Activated B cell treated with CpG ODN at 0.5 μM for 24 hours (primary cell): Measurements from ENCODE around the gene FASTK. TPM values are rescaled to one million over a fixed set of nuclear protein-coding genes. Genes with fewer than 3 reads are reported as not detected.

ENCODE experiments used
- ATAC-seq: fragments of 200-7000 bp; cut with Tn5 transposase; one replicate; pipeline ENCODE4 v1.10.0; 2021; ENCODE audit warnings: low read depth, mild to moderate bottlenecking, moderate library complexity
- CTCF ChIA-PET: fragments of 350-600 bp; sonication (Branson Sonifier 250); formaldehyde crosslinking; loops from one replicate; lab custom pipeline; 2021; ENCODE audit warnings: antibody characterized with exemption; lab: Charles Lee
- POLR2A ChIA-PET: fragments of 350-600 bp; sonication (Branson Sonifier 250); formaldehyde crosslinking; loops from one replicate; lab custom pipeline; 2021; ENCODE audit warnings: antibody characterized with exemption; lab: Charles Lee
- DNase-seq: peaks from one replicate; pipeline ENCODE4 v3.0.0; 2022
- H3K27ac Mint-ChIP-seq: one replicate; pipeline ENCODE4 v1.8.0; 2020; ENCODE audit warnings: mixed read lengths
- H3K27me3 Mint-ChIP-seq: one replicate; pipeline ENCODE4 v1.8.0; 2021; ENCODE audit warnings: mixed read lengths
- H3K36me3 Mint-ChIP-seq: one replicate; pipeline ENCODE4 v1.8.0; 2021; ENCODE audit warnings: low read depth, mixed read lengths
- H3K4me1 Mint-ChIP-seq: one replicate; pipeline ENCODE4 v1.8.0; 2021; ENCODE audit warnings: mixed read lengths
- H3K4me3 Mint-ChIP-seq: one replicate; pipeline ENCODE4 v1.8.0; 2020; ENCODE audit warnings: mild to moderate bottlenecking, mixed read lengths
- H3K9me3 Mint-ChIP-seq: one replicate; pipeline ENCODE4 v1.8.0; 2020; ENCODE audit warnings: mixed read lengths
- intact Hi-C: fragments of 100-400 bp; cut with micrococcal nuclease; formaldehyde crosslinking; loops from one replicate; pipeline ENCODE4 v1.15.1; 2024
- total RNA-seq: library from RNA; stranded (reverse); gene quantifications from 2 replicates; pipeline ENCODE4 v1.2.3, GENCODE V29; 2022
- TF ChIP-seq, protein P1 (sequence below): fragments of 200-600 bp; IDR thresholded peaks from one replicate; pipeline ENCODE4 v1.8.0; 2022; ENCODE audit warnings: antibody characterized with exemption, mild to moderate bottlenecking

Gene FASTK
- total RNA-seq, 1 donor from 2014 or later, result 103 TPM

DNA sequence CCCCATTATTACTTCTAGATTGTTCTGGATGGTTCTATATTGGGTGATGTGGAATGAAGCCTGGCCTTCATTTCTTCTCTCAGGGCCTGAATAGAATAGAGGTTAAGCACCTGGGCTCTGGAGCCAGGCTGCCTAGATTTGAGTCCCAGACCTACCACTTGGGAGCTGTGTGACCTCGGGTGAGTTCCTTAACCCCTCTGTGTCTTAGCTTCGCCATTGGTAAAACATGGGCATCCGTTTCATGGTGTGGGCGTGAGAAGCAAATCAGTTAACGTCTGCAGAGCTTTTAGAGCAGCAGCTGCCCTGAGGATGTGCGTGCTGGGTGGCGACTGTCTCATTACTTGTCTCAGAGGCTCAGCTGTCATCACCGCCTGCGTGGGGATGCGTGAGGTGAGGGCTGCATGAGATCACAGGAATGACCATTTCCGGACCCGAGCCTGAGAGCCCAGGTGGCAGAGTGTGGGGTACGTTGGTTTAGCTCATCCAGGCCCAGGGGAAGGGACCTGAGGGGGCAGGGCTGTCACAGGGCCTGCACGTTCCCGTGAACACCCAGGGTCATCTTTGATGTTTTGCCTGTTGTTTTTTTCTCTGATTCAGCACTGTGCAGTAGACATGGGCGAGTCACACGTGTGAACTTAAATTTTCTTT, 15.3 kb upstream of the FASTK start:
- POLR2A ChIA-PET, result no interaction called here
- ATAC-seq, result no peak
- CTCF ChIA-PET, result no interaction called here
- Mint-ChIP-seq H3K27ac (no peak overlapping the region), H3K4me1 (no peaks in the 10 kb centered on the region), H3K36me3 (no peaks in the 10 kb centered on the region), H3K9me3 (no peaks in the 10 kb centered on the region), H3K4me3 (no peak overlapping the region), H3K27me3 (peaks cover 3% of the 10 kb centered on the region)
- intact Hi-C loops, result no loop called here
- TF ChIP-seq, protein P1, sequence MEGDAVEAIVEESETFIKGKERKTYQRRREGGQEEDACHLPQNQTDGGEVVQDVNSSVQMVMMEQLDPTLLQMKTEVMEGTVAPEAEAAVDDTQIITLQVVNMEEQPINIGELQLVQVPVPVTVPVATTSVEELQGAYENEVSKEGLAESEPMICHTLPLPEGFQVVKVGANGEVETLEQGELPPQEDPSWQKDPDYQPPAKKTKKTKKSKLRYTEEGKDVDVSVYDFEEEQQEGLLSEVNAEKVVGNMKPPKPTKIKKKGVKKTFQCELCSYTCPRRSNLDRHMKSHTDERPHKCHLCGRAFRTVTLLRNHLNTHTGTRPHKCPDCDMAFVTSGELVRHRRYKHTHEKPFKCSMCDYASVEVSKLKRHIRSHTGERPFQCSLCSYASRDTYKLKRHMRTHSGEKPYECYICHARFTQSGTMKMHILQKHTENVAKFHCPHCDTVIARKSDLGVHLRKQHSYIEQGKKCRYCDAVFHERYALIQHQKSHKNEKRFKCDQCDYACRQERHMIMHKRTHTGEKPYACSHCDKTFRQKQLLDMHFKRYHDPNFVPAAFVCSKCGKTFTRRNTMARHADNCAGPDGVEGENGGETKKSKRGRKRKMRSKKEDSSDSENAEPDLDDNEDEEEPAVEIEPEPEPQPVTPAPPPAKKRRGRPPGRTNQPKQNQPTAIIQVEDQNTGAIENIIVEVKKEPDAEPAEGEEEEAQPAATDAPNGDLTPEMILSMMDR, result no peak
- no peak for DNase-seq

DNA sequence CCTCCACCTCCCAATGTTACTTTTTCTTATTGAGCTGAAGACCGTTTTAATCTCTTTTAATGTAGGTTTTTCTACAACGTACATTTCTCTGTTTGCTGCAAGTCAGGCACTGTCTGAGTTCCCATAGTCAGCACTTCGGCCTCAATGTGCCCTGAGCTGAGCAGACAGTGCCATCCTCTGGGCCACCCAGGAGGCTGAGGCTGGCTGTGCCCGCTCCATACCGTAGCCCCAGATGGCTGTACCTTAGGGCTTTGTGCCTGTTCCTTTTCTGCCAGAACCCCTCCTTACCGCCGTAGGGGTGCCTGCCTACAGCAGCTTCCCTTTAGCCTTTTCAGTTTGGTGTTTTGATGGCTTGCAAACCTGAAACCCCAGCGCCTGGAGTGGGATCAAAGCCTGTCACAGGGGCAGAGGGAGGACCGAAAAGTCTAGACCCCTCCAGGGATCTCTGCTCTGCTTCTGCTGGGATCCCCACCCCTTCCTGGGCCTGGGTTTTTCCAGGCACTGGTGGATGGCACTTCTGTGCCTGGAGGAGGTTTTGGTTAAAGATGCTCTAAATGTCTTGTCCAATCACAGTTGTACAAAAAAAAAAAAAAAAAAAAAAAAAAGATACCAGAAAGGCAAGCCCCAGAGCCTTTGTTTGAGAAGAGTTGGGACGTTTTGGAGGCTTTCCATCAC, 14.7 kb upstream of the FASTK start:
- no peaks in the 10 kb centered on the region for H3K36me3 Mint-ChIP-seq
- H3K27ac Mint-ChIP-seq, result no peak overlapping the region

DNA sequence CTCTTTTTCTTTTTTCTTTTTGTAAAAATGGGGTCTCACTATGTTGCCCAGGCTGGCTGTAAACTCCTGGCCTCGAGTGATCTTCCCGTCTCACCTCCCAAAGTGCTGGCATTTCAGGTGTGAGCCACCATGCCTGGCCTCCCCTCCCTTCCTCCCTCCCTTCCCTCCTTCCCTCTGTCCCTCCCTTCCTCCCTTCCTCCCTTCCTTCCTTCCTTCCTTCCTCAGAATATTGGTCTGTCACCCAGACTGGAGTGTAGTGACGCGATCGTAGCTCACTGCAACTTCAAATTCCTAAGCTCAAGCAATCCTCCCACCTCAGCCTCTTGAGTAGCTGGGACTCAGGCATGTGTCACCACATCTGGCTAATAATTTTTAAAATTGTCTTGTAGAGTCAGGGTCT, 14.1 kb upstream of the FASTK start:
- Mint-ChIP-seq H3K9me3 (no peaks in the 10 kb centered on the region), H3K36me3 (no peaks in the 10 kb centered on the region), H3K27ac (no peak overlapping the region), H3K27me3 (peaks cover 7% of the 10 kb centered on the region), H3K4me1 (no peaks in the 10 kb centered on the region), H3K4me3 (no peak overlapping the region)
- ATAC-seq, result no peak
- DNase-seq, result no peak
- TF ChIP-seq, protein P1, result no peak
- ChIA-PET POLR2A (interaction anchor here (0.7 kb wide), 1 partner anchor 148 kb away, joined by 3 read pairs; no protein-coding TSS in a partner anchor), CTCF (no interaction called here)
- intact Hi-C loops, result no loop called here

More for the DNA sequence above, 14.7 kb upstream of the FASTK start:
- H3K9me3 Mint-ChIP-seq, result no peaks in the 10 kb centered on the region
- TF ChIP-seq, protein P1, result no peak
- ChIA-PET CTCF (no interaction called here), POLR2A (interaction anchor here (0.7 kb wide), 1 partner anchor 148 kb away, joined by 3 read pairs; no protein-coding TSS in a partner anchor)
- ATAC-seq (no peak), DNase-seq (no peak)
- H3K4me3 Mint-ChIP-seq, result no peak overlapping the region
- intact Hi-C loops, result no loop called here
- H3K4me1 Mint-ChIP-seq, result no peaks in the 10 kb centered on the region
- H3K27me3 Mint-ChIP-seq, result peaks cover 5% of the 10 kb centered on the region

- POLR2A ChIA-PET, result no interaction called here
- peaks cover 5% of the 10 kb centered on the region for H3K4me1 Mint-ChIP-seq
Measured at GRCh38 chr7:151093748-151094147, 13.1 kb upstream of the FASTK start.

DNA sequence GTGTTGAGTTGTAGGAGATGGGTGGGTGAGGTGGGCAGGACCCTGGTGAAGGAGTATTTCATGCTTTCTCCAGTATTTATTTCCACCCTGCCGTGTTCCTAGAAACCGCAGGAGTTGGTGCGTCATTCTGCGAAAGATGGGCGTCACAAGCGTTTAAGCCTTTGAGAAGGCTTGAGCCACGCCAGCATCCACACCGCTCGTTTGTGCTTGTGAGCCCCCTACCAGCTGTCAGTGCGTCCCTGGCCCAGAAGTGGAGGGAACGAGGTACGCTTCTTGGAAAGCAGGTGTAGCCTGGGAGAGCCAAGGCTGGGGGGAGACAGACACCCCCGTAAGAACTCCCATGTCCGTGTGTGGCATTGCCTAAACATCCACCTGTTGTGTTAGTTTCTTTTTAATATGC, 11.4 kb upstream of the FASTK start:
- CTCF ChIA-PET, result no interaction called here
- POLR2A ChIA-PET, result interaction anchor here (0.7 kb wide), 1 partner anchor 15 kb away, joined by 3 read pairs; no protein-coding TSS in a partner anchor
- ATAC-seq (no peak), DNase-seq (no peak)
- H3K4me3 Mint-ChIP-seq, result no peak overlapping the region
- H3K9me3 Mint-ChIP-seq, result no peaks in the 10 kb centered on the region
- H3K27me3 Mint-ChIP-seq, result peaks cover 13% of the 10 kb centered on the region
- H3K4me1 Mint-ChIP-seq, result peaks cover 14% of the 10 kb centered on the region
- no peaks in the 10 kb centered on the region for H3K36me3 Mint-ChIP-seq
- H3K27ac Mint-ChIP-seq, result no peak overlapping the region
- TF ChIP-seq, protein P1, result no peak
- intact Hi-C loops, result no loop called here

More at GRCh38 chr7:151093748-151094147, 13.1 kb upstream of the FASTK start:
- Mint-ChIP-seq H3K27me3 (peaks cover 13% of the 10 kb centered on the region), H3K36me3 (no peaks in the 10 kb centered on the region), H3K27ac (no peak overlapping the region), H3K9me3 (no peaks in the 10 kb centered on the region), H3K4me3 (no peak overlapping the region)
- intact Hi-C loops, result no loop called here
- CTCF ChIA-PET, result no interaction called here
- TF ChIP-seq, protein P1, result no peak
- ATAC-seq (no peak), DNase-seq (no peak)
